ENCODE results near the gene TSHZ2. TPM values are rescaled to one million over a fixed set of nuclear protein-coding genes. Genes with fewer than 3 reads are reported as not detected.

Gene TSHZ2
- total and polyA plus RNA-seq, 3 donors from 2014 or later = 13.0 to 41.9 (median 40.4) TPM

- no peak for DNase-seq
- H3K9me3 ChIP-seq = no peaks in the 10 kb centered on the region
- 56 to 71% methylated on average over 8 of the region's 8 CpGs for WGBS, 2 donors
- intact Hi-C loops (cut with DNase I; ENCODE audit: low total_unique reads) = no loop called here
- H3K27ac ChIP-seq = peak overlapping the region in 1 of 2 donors; percentile 33
- H3K4me1 ChIP-seq = no peaks in the 10 kb centered on the region
- TF ChIP-seq CTCF (IDR thresholded peaks at IDR 0.05) = no peak
- no peaks in the 10 kb centered on the region for H3K27me3 ChIP-seq
- H3K4me3 ChIP-seq = no peak overlapping the region
- no peaks in the 10 kb centered on the region for H3K36me3 ChIP-seq (ENCODE audit: low read depth, missing control alignments)
These were observed 411.8 kb downstream of the TSHZ2 start for GRCh38 chr20:53383916-53384315.

DNA sequence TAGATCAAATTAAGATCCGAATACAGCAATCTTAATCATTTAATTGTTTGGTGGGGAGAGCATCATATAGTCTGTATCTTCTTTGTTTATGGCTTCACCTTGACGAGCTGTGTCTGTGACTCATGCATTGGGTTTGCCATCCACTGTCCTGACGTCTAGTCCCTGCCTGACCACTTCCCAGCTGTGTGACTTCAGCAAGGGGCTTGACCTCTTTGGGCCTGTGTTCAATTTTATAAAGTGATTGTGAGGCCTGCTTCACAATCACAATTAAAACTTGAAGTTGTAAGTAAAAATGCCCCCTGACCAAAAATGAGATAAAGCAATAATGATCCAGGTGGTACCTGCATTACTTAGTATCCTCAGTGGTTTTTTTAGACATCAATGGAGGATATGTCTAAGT lies 412.2 kb downstream of the TSHZ2 start:
- Histone ChIP-seq H3K36me3 (ENCODE audit: low read depth, missing control alignments) (no peaks in the 10 kb centered on the region), H3K4me1 (no peaks in the 10 kb centered on the region), H3K9me3 (no peaks in the 10 kb centered on the region), H3K27ac (no peak overlapping the region), H3K4me3 (no peak overlapping the region), H3K27me3 (no peaks in the 10 kb centered on the region)
- WGBS, 2 donors = 58 to 72% methylated on average over 3 of the region's 3 CpGs
- intact Hi-C loops (cut with DNase I; ENCODE audit: low total_unique reads) = no loop called here
- no peak for TF ChIP-seq CTCF (IDR thresholded peaks at IDR 0.05)
- TF ChIP-seq POLR2A (IDR thresholded peaks at IDR 0.05) = no peak
- DNase-seq = no peak

- H3K4me1 ChIP-seq = no peaks in the 10 kb centered on the region
- 75 to 81% methylated on average over 14 of the region's 14 CpGs for WGBS, 2 donors
- TF ChIP-seq CTCF (IDR thresholded peaks at IDR 0.05) = no peak
- no peak for TF ChIP-seq POLR2A (IDR thresholded peaks at IDR 0.05)
- no peaks in the 10 kb centered on the region for H3K27me3 ChIP-seq
- no peak overlapping the region for H3K4me3 ChIP-seq
- DNase-seq = no peak
- H3K9me3 ChIP-seq = no peaks in the 10 kb centered on the region
- intact Hi-C loops (cut with DNase I; ENCODE audit: low total_unique reads) = no loop called here
- H3K27ac ChIP-seq = no peak overlapping the region
- H3K36me3 ChIP-seq (ENCODE audit: low read depth, missing control alignments) = no peaks in the 10 kb centered on the region
These were observed 414.0 kb downstream of the TSHZ2 start for GRCh38 chr20:53385941-53386767.

DNA sequence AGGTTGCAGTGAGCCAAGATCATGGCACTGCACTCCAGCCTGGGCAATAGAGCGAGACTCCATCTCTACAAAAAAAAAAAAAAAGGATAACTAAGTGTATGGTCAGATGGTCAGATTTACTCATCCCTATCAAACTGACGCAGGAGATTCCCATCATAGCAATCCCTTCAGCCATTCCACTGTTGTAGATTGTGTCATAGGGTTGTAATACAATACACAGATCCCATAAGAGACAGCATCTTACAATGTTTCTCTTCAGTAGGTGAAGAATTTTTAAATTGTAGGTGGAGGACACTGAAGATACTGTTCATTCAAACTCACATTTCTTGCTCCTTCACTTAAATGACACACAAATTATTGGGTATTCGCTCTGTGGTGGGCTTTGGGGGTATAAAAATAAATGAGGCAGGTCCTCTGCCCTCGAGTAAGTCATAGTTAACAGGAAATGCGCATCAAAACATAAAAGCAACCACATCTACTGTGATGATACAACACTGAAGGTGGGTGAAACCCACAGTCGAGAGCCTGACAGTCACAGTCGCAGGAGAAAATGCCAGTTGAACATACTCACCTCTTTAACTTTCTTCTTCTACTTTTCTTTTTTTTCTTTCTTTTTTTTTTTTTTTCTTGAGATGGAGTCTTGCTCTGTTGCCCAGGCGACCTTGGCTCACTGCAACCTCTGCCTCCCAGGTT lies 416.0 kb downstream of the TSHZ2 start:
- Histone ChIP-seq H3K4me3 (no peak overlapping the region), H3K4me1 (no peaks in the 10 kb centered on the region), H3K9me3 (no peaks in the 10 kb centered on the region), H3K27me3 (no peaks in the 10 kb centered on the region), H3K36me3 (ENCODE audit: low read depth, missing control alignments) (no peaks in the 10 kb centered on the region), H3K27ac (no peak overlapping the region)
- intact Hi-C loops (cut with DNase I; ENCODE audit: low total_unique reads) = no loop called here
- no peak for DNase-seq
- 88 to 96% methylated on average over 8 of the region's 8 CpGs for WGBS, 2 donors
- TF ChIP-seq POLR2A (IDR thresholded peaks at IDR 0.05) (no peak), CTCF (IDR thresholded peaks at IDR 0.05) (no peak)

Measured in testis (tissue), 3 donors.